Mammary epithelial cell (primary cell): ENCODE results near the gene ZNF91.

ENCODE experiments used
- CTCF ChIP-seq, 2 donors: IDR thresholded peaks in 1 of 2; conservative IDR thresholded peaks in 1 of 2; 2 replicates each; pipeline ENCODE4 v1.5.1; 2011 to 2012; ENCODE audit warnings: inconsistent platforms in 2 of 2, low read length in 2 of 2, mild to moderate bottlenecking in 2 of 2, control low read depth in 1 of 2, low read depth in 1 of 2; ENCODE audit not compliant: insufficient read depth in 1 of 2; ENCODE audit errors: extremely low read depth in 1 of 2
- EZH2 ChIP-seq: IDR thresholded peaks from 2 replicates; pipeline ENCODE4 v1.6.1; 2012; ENCODE audit warnings: low read length, inconsistent platforms, borderline replicate concordance

DNA sequence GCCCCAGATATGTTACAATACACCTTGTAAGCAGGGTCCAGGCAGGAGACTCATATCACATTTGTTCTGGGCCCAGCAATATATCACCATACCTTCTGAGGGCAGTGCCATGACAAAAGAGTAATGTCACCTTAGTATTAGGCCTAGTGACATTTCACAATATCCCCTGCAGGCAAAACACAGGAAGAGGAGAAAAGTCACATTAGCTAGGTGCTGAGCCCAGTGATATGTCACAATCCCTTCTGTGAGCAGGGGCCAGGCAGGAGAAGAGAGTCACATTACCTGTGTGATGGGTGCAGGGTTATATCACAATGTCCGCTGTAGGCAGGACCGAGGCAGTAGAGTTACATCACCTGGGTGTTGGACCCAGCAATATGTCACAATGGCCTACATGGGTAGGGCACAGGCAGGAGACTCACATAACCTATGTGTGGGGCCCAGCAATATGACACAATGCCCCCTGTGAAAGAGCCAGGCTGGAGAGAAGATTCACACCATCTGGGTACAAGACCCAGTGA lies 12.4 kb upstream of the ZNF91 start:
- TF ChIP-seq CTCF (conservative IDR thresholded peaks at IDR 0.05 in 1 of 2, IDR thresholded peaks at IDR 0.05 in 1 of 2; ENCODE audit: extremely low read depth in 1 of 2, insufficient read depth in 1 of 2, low read depth in 1 of 2, low read length in 2 of 2), result no peak
- TF ChIP-seq EZH2, result no peak
